HUES6 (cell line): Measurements from ENCODE around the gene POU6F2.

Experiments
- H3K27ac ChIP-seq: 2 replicates; pipeline ENCODE4 v1.7.0; 2013; ENCODE audit warnings: low read depth, mild to moderate bottlenecking, low read length, inconsistent platforms
- H3K27me3 ChIP-seq: 2 replicates; pipeline ENCODE4 v1.6.1; 2013; ENCODE audit warnings: low read length; ENCODE audit not compliant: control insufficient read depth, insufficient read depth
- H3K36me3 ChIP-seq: 2 replicates; pipeline ENCODE4 v1.6.1; 2013; ENCODE audit warnings: low read length; ENCODE audit not compliant: control insufficient read depth, insufficient read depth
- H3K4me1 ChIP-seq: 2 replicates; pipeline ENCODE4 v1.6.1; 2013; ENCODE audit warnings: low read length; ENCODE audit not compliant: control insufficient read depth, insufficient read depth
- H3K4me3 ChIP-seq: 2 replicates; pipeline ENCODE4 v1.5.1; 2013; ENCODE audit warnings: low read depth, low read length
- H3K9ac ChIP-seq: one replicate; pipeline ENCODE4 v1.6.1; 2013; ENCODE audit warnings: mild to moderate bottlenecking, low read length
- H3K9me3 ChIP-seq: 2 replicates; pipeline ENCODE4 v1.6.1; 2013; ENCODE audit warnings: low read depth, low read length; ENCODE audit not compliant: control insufficient read depth, insufficient read depth

Gene POU6F2

GRCh38 chr7:39091145-39091544 is 113.4 kb downstream of the POU6F2 start:
- Histone ChIP-seq H3K4me3 (no peak overlapping the region), H3K27me3 (no peaks in the 10 kb centered on the region), H3K36me3 (no peaks in the 10 kb centered on the region), H3K9me3 (no peaks in the 10 kb centered on the region), H3K9ac (no peak overlapping the region), H3K27ac (no peak overlapping the region), H3K4me1 (no peaks in the 10 kb centered on the region)

- Histone ChIP-seq H3K36me3 (no peaks in the 10 kb centered on the region), H3K4me3 (no peak overlapping the region), H3K27me3 (no peaks in the 10 kb centered on the region), H3K9ac (no peak overlapping the region), H3K4me1 (no peaks in the 10 kb centered on the region), H3K27ac (no peak overlapping the region), H3K9me3 (no peaks in the 10 kb centered on the region)
Measured at GRCh38 chr7:39091774-39092173, 114.1 kb downstream of the POU6F2 start.

- H3K9me3 ChIP-seq: no peaks in the 10 kb centered on the region
- no peaks in the 10 kb centered on the region for H3K27me3 ChIP-seq
- no peak overlapping the region for H3K4me3 ChIP-seq
- no peak overlapping the region for H3K9ac ChIP-seq
- no peaks in the 10 kb centered on the region for H3K36me3 ChIP-seq
- H3K4me1 ChIP-seq: no peaks in the 10 kb centered on the region
- no peak overlapping the region for H3K27ac ChIP-seq
Measured at GRCh38 chr7:39094731-39095130, 117.0 kb downstream of the POU6F2 start.

- no peaks in the 10 kb centered on the region for H3K4me1 ChIP-seq
- no peaks in the 10 kb centered on the region for H3K27me3 ChIP-seq
- H3K9me3 ChIP-seq: no peaks in the 10 kb centered on the region
- H3K36me3 ChIP-seq: no peaks in the 10 kb centered on the region
- no peak overlapping the region for H3K9ac ChIP-seq
- H3K4me3 ChIP-seq: no peak overlapping the region
- no peak overlapping the region for H3K27ac ChIP-seq
Measured at GRCh38 chr7:39095875-39096619, 118.3 kb downstream of the POU6F2 start.

- Histone ChIP-seq H3K9me3 (no peaks in the 10 kb centered on the region), H3K4me3 (no peak overlapping the region), H3K4me1 (no peaks in the 10 kb centered on the region), H3K9ac (no peak overlapping the region), H3K27ac (no peak overlapping the region), H3K27me3 (no peaks in the 10 kb centered on the region), H3K36me3 (no peaks in the 10 kb centered on the region)
Measured at GRCh38 chr7:39098506-39098905, 120.8 kb downstream of the POU6F2 start.

GRCh38 chr7:39099146-39099545 is 121.4 kb downstream of the POU6F2 start:
- no peaks in the 10 kb centered on the region for H3K36me3 ChIP-seq
- no peak overlapping the region for H3K9ac ChIP-seq
- no peaks in the 10 kb centered on the region for H3K27me3 ChIP-seq
- H3K4me1 ChIP-seq: no peaks in the 10 kb centered on the region
- no peak overlapping the region for H3K27ac ChIP-seq
- H3K4me3 ChIP-seq: no peak overlapping the region
- H3K9me3 ChIP-seq: no peaks in the 10 kb centered on the region

- Histone ChIP-seq H3K36me3 (no peaks in the 10 kb centered on the region), H3K27ac (no peak overlapping the region), H3K4me3 (no peak overlapping the region), H3K9ac (no peak overlapping the region), H3K4me1 (no peaks in the 10 kb centered on the region), H3K27me3 (no peaks in the 10 kb centered on the region), H3K9me3 (no peaks in the 10 kb centered on the region)
Measured at GRCh38 chr7:39100270-39100669, 122.6 kb downstream of the POU6F2 start.

GRCh38 chr7:39102234-39102633 is 124.5 kb downstream of the POU6F2 start:
- Histone ChIP-seq H3K9ac (no peak overlapping the region), H3K27me3 (no peaks in the 10 kb centered on the region), H3K36me3 (no peaks in the 10 kb centered on the region), H3K27ac (no peak overlapping the region), H3K4me1 (no peaks in the 10 kb centered on the region), H3K9me3 (no peaks in the 10 kb centered on the region), H3K4me3 (no peak overlapping the region)

- H3K9ac ChIP-seq: no peak overlapping the region
- H3K4me3 ChIP-seq: no peak overlapping the region
- H3K27ac ChIP-seq: no peak overlapping the region
- no peaks in the 10 kb centered on the region for H3K4me1 ChIP-seq
- no peaks in the 10 kb centered on the region for H3K27me3 ChIP-seq
- no peaks in the 10 kb centered on the region for H3K36me3 ChIP-seq
- no peaks in the 10 kb centered on the region for H3K9me3 ChIP-seq
Measured at GRCh38 chr7:39105720-39106119, 128.0 kb downstream of the POU6F2 start.

GRCh38 chr7:39125846-39126245 is 148.1 kb downstream of the POU6F2 start:
- Histone ChIP-seq H3K9me3 (no peaks in the 10 kb centered on the region), H3K4me3 (no peak overlapping the region), H3K4me1 (0 out of 2 replicates have a peak, but pooled peaks cover 3% of the 10 kb centered on the region), H3K36me3 (no peaks in the 10 kb centered on the region), H3K27ac (no peak overlapping the region), H3K27me3 (no peaks in the 10 kb centered on the region), H3K9ac (no peak overlapping the region)

GRCh38 chr7:39127058-39127457 is 149.3 kb downstream of the POU6F2 start:
- no peaks in the 10 kb centered on the region for H3K9me3 ChIP-seq
- no peak overlapping the region for H3K4me3 ChIP-seq
- H3K4me1 ChIP-seq: 0 out of 2 replicates have a peak, but pooled peaks cover 3% of the 10 kb centered on the region
- H3K36me3 ChIP-seq: no peaks in the 10 kb centered on the region
- no peaks in the 10 kb centered on the region for H3K27me3 ChIP-seq
- no peak overlapping the region for H3K27ac ChIP-seq
- H3K9ac ChIP-seq: no peak overlapping the region
